ENCODE results near the gene TMA7B.
"Not testable (repeated sequence)": the region's sequence is repeated elsewhere in the genome, so short reads cannot be mapped to it uniquely, and the experiment has no call there.

The TMA7B gene

DNA sequence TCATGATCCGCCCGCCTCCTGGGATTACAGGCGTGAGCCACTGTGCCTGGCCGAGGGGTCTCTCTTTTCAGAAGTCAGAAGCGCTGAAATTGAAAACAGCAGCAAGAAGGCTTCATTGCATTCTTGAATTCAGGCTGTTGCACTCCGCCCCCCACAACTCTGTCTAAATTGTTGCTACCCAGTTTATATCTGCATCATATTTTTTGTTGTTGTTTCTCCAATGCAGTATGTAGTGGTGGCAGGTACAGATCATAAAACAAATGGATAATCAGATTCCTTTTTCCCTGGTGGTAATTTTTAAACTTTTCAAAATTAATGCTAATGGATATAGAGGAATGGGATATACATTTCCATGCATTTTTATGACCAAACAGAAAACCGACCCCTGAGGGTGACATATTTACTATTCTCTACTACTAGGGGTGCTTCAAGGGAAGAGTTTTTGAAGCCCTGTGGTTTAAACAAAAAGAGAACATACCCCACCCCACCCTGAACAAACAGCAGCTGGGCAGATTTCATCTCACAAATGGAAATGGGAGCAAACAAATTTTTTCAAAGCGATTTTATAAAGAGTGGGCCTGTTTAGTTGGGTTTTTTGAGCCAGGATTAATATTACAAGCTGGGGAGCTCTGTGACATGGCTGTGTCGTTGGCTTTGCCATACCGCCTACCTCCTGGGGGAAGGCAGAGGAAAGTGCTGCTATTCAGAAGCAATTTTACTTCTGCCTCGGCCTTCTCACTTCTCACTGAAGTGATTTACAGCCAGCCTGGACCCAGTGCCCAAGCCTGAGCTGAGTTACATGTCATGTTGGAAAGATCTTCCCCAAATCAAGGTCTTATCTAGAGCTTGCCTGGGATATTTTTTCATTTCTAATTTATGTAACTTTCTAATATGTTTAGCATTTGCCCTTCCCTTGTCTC, 16.0 kb upstream of the TMA7B start:
- Histone ChIP-seq H3K36me3 (no peaks in the 10 kb centered on the region), H3K27me3 (no peaks in the 10 kb centered on the region; the same call in 1 of the 2 replicates), H3K4me1 (no peaks in the 10 kb centered on the region; the same call in 1 of the 2 replicates), H3K4me3 (ENCODE audit: low read depth, low read length) (no peak overlapping the region), H3K9me3 (no peaks in the 10 kb centered on the region)
- DNase-seq = no peak
- TF ChIP-seq, protein P1, sequence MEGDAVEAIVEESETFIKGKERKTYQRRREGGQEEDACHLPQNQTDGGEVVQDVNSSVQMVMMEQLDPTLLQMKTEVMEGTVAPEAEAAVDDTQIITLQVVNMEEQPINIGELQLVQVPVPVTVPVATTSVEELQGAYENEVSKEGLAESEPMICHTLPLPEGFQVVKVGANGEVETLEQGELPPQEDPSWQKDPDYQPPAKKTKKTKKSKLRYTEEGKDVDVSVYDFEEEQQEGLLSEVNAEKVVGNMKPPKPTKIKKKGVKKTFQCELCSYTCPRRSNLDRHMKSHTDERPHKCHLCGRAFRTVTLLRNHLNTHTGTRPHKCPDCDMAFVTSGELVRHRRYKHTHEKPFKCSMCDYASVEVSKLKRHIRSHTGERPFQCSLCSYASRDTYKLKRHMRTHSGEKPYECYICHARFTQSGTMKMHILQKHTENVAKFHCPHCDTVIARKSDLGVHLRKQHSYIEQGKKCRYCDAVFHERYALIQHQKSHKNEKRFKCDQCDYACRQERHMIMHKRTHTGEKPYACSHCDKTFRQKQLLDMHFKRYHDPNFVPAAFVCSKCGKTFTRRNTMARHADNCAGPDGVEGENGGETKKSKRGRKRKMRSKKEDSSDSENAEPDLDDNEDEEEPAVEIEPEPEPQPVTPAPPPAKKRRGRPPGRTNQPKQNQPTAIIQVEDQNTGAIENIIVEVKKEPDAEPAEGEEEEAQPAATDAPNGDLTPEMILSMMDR (IDR thresholded peaks at IDR 0.05; ENCODE audit: low read depth, low read length) = no peak

DNA sequence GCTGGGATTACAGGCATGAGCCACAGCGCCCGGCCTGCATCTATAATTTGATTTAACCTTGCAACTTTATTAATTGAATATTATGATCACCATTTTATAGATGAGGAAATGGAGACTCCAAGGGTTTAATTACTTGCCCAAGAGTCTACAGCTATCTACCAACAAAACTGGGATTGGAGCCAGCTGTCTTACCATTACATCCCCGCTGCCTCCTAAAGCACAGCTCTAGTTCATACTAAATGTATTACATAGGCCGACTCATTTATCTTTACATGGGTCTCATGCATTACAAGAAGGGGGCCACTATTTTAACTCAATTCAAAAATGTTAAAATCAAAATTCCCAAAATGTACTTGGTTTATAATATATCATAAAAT, 14.1 kb upstream of the TMA7B start:
- Histone ChIP-seq H3K9me3 (no peaks in the 10 kb centered on the region), H3K4me1 (no peaks in the 10 kb centered on the region; the same call in 1 of the 2 replicates), H3K36me3 (no peaks in the 10 kb centered on the region), H3K27me3 (no peaks in the 10 kb centered on the region; the same call in 1 of the 2 replicates), H3K4me3 (ENCODE audit: low read depth, low read length) (no peak overlapping the region)
- TF ChIP-seq, protein P1 (IDR thresholded peaks at IDR 0.05; ENCODE audit: low read depth, low read length) = no peak
- no peak for DNase-seq

DNA sequence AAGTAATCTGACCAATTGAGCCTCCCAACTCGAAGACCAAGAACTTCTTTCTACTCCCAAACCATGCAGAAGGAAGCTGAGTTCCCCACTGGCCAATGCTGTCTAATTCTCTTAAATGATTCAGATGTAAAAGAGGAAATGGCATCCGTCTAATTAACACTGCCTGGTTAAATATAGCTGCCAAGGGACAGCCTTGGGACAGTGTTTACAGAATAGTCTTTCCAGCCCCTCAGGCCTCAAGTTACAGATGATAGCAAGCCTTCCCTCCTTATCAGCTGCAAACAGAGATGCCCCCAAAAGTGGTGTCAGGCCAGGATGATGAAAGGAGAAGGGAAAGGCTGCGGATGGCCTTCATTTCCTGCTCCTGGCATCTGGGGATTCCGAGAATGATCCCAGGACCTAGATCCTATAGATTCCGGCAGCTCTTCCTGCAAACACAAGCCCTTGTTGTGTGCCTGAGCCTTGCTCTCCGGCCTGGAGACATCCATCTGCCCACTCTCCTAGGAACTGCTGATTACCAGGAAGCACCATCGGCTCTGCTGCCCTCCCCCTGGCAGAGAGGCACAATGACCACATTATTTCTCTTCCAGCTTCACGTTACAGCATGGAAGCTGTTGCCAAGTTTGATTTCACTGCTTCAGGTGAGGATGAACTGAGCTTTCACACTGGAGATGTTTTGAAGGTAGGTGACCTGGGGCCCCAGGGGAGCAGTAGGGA, 13.5 kb upstream of the TMA7B start:
- no peaks in the 10 kb centered on the region; the same call in 1 of the 2 replicates for H3K27me3 ChIP-seq
- H3K4me1 ChIP-seq = no peaks in the 10 kb centered on the region; the same call in 1 of the 2 replicates
- TF ChIP-seq, protein P1 (IDR thresholded peaks at IDR 0.05; ENCODE audit: low read depth, low read length) = no peak
- no peak overlapping the region for H3K4me3 ChIP-seq (ENCODE audit: low read depth, low read length)
- no peaks in the 10 kb centered on the region for H3K9me3 ChIP-seq
- DNase-seq = no peak
- no peaks in the 10 kb centered on the region for H3K36me3 ChIP-seq

DNA sequence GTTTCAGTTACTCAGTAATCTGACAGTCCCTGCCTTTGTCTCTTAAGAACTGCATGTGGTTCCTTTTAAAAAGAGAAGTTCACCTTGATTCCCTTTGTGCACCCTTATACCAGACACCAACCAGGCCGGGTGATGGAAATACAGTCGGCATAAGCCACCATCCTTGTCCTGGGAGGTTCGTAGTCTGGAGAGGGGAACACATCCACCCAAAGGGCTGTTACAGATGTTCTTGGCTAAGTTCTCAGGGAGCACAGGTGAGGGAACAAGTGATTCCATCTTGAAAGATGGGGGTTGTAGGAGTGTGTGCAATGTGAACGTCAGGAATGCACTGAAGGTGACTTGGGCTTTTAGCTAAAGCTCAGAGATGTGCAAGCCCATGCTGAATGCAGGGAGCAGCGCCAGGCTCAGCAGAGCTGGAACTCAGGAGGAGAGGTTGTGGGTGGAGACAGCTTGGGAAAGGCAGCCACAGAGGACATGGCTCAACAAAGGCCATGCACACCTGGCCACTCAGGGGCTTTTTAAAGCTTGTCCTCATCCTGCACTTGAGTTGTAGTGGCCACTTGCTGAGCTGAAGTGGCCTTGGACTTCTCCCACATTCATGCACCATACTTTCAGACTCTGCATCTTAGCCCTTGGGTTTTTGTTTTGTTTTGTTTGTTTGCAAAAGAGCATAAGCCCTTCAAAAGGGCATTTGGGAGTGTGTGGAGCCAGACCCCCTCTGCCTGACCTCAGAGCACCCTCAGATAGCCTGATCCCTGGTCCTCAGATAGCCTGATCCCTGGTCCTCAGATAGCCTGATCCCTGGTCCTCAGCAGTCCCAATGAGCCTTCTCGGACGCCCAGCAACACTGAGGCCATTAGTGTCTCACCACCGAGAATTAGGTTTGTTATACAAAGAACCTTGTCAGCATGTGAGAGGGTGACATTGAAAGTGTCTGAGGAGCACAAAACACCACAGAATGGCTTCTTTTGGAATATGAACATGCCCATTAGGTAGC, 12.7 kb upstream of the TMA7B start:
- H3K36me3 ChIP-seq = no peaks in the 10 kb centered on the region
- no peak for DNase-seq
- TF ChIP-seq, protein P1 (IDR thresholded peaks at IDR 0.05; ENCODE audit: low read depth, low read length) = no peak
- no peak overlapping the region for H3K4me3 ChIP-seq (ENCODE audit: low read depth, low read length)
- H3K4me1 ChIP-seq = no peaks in the 10 kb centered on the region; the same call in 1 of the 2 replicates
- H3K9me3 ChIP-seq = no peaks in the 10 kb centered on the region
- no peaks in the 10 kb centered on the region; the same call in 1 of the 2 replicates for H3K27me3 ChIP-seq

DNA sequence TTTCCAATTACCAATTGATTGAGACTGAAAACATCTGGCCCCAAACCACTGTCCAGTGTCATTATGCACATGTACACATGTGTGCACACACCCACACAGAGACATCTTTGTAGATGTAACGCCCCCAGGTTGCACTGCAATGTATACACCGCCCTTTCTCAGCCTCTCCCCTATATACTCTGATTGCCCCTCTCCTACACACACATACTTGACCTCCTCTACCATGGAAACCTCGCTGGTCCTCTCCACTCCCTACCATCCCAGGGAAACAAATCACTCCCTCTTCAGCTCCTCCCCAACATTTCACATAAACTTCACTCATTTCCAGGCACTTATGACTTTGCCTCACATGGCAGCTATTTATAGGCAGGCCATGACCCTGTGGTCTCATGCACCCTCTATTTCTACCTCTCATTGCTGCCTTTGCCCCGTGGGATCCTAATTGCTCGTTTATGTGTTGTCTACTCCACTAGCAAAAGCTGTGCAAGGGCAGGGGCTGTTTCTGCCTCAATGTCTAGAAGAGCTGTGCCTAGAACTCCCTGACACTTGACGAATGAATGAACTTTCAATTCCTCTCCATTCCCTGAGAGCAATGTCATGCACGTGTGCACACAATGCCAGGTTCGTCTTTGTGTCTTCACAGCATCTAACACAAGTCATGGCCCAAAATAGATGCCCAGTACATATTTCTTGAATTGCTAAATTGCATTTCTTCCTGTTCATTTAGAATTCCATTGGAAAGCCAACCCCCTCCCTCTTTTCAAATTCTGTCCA, 10.0 kb upstream of the TMA7B start:
- Histone ChIP-seq H3K4me1 (no peaks in the 10 kb centered on the region), H3K36me3 (no peaks in the 10 kb centered on the region), H3K27me3 (no peaks in the 10 kb centered on the region), H3K9me3 (no peaks in the 10 kb centered on the region), H3K4me3 (ENCODE audit: low read depth, low read length) (no peak overlapping the region)
- DNase-seq = no peak
- TF ChIP-seq, protein P1 (IDR thresholded peaks at IDR 0.05; ENCODE audit: low read depth, low read length) = no peak

DNA sequence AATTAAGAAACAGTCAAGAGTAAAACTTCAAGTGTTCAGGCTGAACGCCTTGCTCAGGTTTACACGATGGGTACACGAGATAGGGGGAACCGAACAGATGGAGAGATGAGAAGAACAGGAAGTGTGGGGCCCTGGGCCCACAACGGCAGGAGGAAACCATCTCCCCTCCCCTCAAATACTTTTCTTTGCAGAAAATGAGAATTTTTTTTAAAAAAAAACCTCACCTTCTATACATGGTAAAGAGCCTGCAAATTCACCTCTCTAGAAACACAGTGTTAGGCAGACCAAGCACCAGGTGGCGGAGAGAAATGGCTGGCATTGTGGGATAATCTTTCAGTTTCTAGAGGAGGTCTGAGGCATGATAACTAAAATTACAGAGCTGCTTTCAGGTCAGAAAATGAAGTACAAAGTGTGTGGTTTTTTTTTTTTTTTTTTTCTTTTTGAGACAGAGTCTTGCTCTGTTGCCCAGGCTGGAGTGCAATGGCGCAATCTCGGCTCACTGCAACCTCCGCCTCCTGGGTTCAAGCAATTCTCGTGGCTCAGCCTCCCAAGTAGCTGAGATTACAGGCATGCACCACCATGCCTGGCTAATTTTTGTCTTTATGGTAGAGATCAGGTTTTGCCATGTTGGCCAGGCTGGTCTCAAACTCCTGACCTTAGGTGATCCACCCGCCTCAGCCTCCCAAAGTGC, 8.4 kb upstream of the TMA7B start:
- not testable (repeated sequence) for H3K4me1 ChIP-seq; H3K36me3 ChIP-seq; DNase-seq; H3K27me3 ChIP-seq; H3K9me3 ChIP-seq; H3K4me3 ChIP-seq (ENCODE audit: low read depth, low read length)
